SU-DHL-6 (cell line): ENCODE measurements around the gene DNAH12.
"Not testable (repeated sequence)": the region's sequence is repeated elsewhere in the genome, so short reads cannot be mapped to it uniquely, and the experiment has no call there.

Experiments used
- H2AFZ ChIP-seq: fragments of 200-600 bp; sonication (generic); 2 replicates; pipeline ENCODE4 v1.6.1; 2014; ENCODE audit warnings: low read depth, mild to moderate bottlenecking, moderate library complexity, mixed read lengths, antibody characterized with exemption, low read length; ENCODE audit not compliant: severe bottlenecking
- H3F3A ChIP-seq: fragments of 200-600 bp; shearing (Covaris generic); 2 replicates; pipeline ENCODE4 v1.6.0; 2016; ENCODE audit warnings: antibody characterized with exemption, mild to moderate bottlenecking; ENCODE audit not compliant: insufficient read depth
- H3K27ac ChIP-seq: fragments of 200-600 bp; sonication (generic); 2 replicates; pipeline ENCODE4 v1.5.1; 2016; ENCODE audit warnings: low read depth, mild to moderate bottlenecking, low read length, moderate library complexity, mixed read lengths
- H3K27me3 ChIP-seq: fragments of 200-600 bp; sonication (generic), shearing (Covaris generic); 2 replicates; pipeline ENCODE4 v1.6.0; 2014; ENCODE audit warnings: mild to moderate bottlenecking, low read length
- H3K36me3 ChIP-seq: fragments of 200-600 bp; sonication (generic); 2 replicates; pipeline ENCODE4 v1.6.1; 2014; ENCODE audit warnings: mild to moderate bottlenecking, low read length, mixed read lengths
- H3K4me2 ChIP-seq: fragments of 300-600, 200-600 bp; shearing (Covaris generic), sonication (generic); 2 replicates; pipeline ENCODE4 v1.6.0; 2014; ENCODE audit warnings: low read length, low read depth, mild to moderate bottlenecking; ENCODE audit not compliant: poor library complexity, severe bottlenecking
- H3K4me3 ChIP-seq: fragments of 200-600 bp; sonication (generic); 2 replicates; pipeline ENCODE4 v1.5.1; 2014; ENCODE audit warnings: antibody characterized with exemption, low read length, mild to moderate bottlenecking, mixed read lengths; ENCODE audit not compliant: insufficient read depth, poor library complexity, severe bottlenecking
- H3K79me2 ChIP-seq: fragments of 200-600 bp; sonication (generic); 2 replicates; pipeline ENCODE4 v1.6.1; 2014; ENCODE audit warnings: mild to moderate bottlenecking, low read length, moderate library complexity; ENCODE audit not compliant: insufficient read depth
- H3K9ac ChIP-seq: fragments of 200-600 bp; sonication (generic); 2 replicates; pipeline ENCODE4 v1.7.0; 2014; ENCODE audit warnings: mild to moderate bottlenecking, low read length
- H3K9me2 ChIP-seq: fragments of 200-600 bp; sonication (generic); replicated peaks from 2 replicates; pipeline ENCODE4 v1.6.1; 2014; ENCODE audit warnings: low read length; ENCODE audit not compliant: insufficient read depth
- H3K9me3 ChIP-seq: fragments of 200-600 bp; sonication (generic); 2 replicates; pipeline ENCODE4 v1.6.1; 2014; ENCODE audit warnings: low read length, mixed read lengths; ENCODE audit not compliant: insufficient read depth
- H4K20me1 ChIP-seq: fragments of 200-600 bp; sonication (generic); 2 replicates; pipeline ENCODE4 v1.6.1; 2014; ENCODE audit warnings: low read depth, mild to moderate bottlenecking, antibody characterized with exemption, low read length, moderate library complexity, mixed read lengths
- CTCF ChIP-seq: fragments of 200-600 bp; sonication (generic); IDR thresholded peaks from one replicate; pipeline ENCODE4 v1.5.1; 2017; ENCODE audit warnings: antibody characterized with exemption, mild to moderate bottlenecking, low read length, moderate library complexity; ENCODE audit not compliant: insufficient read depth, poor library complexity, severe bottlenecking
- EZH2phosphoT487 ChIP-seq: fragments of 200-600 bp; sonication (generic), shearing (Covaris generic); conservative IDR thresholded peaks from 2 replicates; pipeline ENCODE4 v1.6.1; 2018; ENCODE audit warnings: mild to moderate bottlenecking, antibody characterized with exemption, low read length, moderate library complexity, mixed read lengths

DNAH12 gene

GRCh38 chr3:57335283-57335938 lies 208.7 kb downstream of the DNAH12 start:
- Histone ChIP-seq H3K4me3 (no peak overlapping the region), H3K9me3 (no peaks in the 10 kb centered on the region), H3K36me3 (no peaks in the 10 kb centered on the region), H3K27me3 (no peaks in the 10 kb centered on the region), H3K79me2 (no peaks in the 10 kb centered on the region), H4K20me1 (no peaks in the 10 kb centered on the region), H3K27ac (no peak overlapping the region), H2AFZ (no peak overlapping the region), H3K9ac (no peak overlapping the region), H3F3A (no peaks in the 10 kb centered on the region), H3K9me2 (no peaks in the 10 kb centered on the region), H3K4me2 (no peak overlapping the region)
- TF ChIP-seq EZH2phosphoT487, result no peak

GRCh38 chr3:57331078-57331610 lies 213.0 kb downstream of the DNAH12 start:
- Histone ChIP-seq H3K4me3 (no peak overlapping the region), H3K36me3 (no peaks in the 10 kb centered on the region), H3F3A (no peaks in the 10 kb centered on the region), H2AFZ (no peak overlapping the region), H3K79me2 (no peaks in the 10 kb centered on the region), H3K9ac (no peak overlapping the region), H3K27ac (no peak overlapping the region), H3K4me2 (no peak overlapping the region), H4K20me1 (no peaks in the 10 kb centered on the region), H3K9me3 (no peaks in the 10 kb centered on the region), H3K27me3 (no peaks in the 10 kb centered on the region), H3K9me2 (no peaks in the 10 kb centered on the region)
- TF ChIP-seq CTCF (no peak), EZH2phosphoT487 (no peak)

- H3K36me3 ChIP-seq, H3K4me2 ChIP-seq, H3F3A ChIP-seq, H3K9ac ChIP-seq, H4K20me1 ChIP-seq, H3K27me3 ChIP-seq, H3K9me3 ChIP-seq, H2AFZ ChIP-seq, H3K27ac ChIP-seq, H3K79me2 ChIP-seq, H3K9me2 ChIP-seq, H3K4me3 ChIP-seq: not testable (repeated sequence)
Observed at GRCh38 chr3:57326498-57326897, 217.6 kb downstream of the DNAH12 start.

- no peaks in the 10 kb centered on the region for H3K9me3 ChIP-seq
- H3K4me2 ChIP-seq, result no peak overlapping the region
- TF ChIP-seq EZH2phosphoT487 (no peak), CTCF (no peak)
- H3K27me3 ChIP-seq, result no peaks in the 10 kb centered on the region
- H3K9me2 ChIP-seq, result no peaks in the 10 kb centered on the region
- H3K4me3 ChIP-seq, result no peak overlapping the region
- H2AFZ ChIP-seq, result no peak overlapping the region
- no peak overlapping the region for H3K9ac ChIP-seq
- H4K20me1 ChIP-seq, result no peaks in the 10 kb centered on the region
- H3K36me3 ChIP-seq, result peaks cover 5% of the 10 kb centered on the region; the same call in 1 of the 2 replicates
- no peaks in the 10 kb centered on the region for H3K79me2 ChIP-seq
- H3F3A ChIP-seq, result no peaks in the 10 kb centered on the region
- H3K27ac ChIP-seq, result no peak overlapping the region
Observed at GRCh38 chr3:57314204-57314603, 229.9 kb downstream of the DNAH12 start.
